Measurements from ENCODE around the gene VGLL4.

VGLL4 gene

GRCh38 chr3:11653298-11654055 lies 9.8 kb upstream of the VGLL4 start:
- no peak for DNase-seq (ENCODE audit: low read depth in 2 of 2)

DNA sequence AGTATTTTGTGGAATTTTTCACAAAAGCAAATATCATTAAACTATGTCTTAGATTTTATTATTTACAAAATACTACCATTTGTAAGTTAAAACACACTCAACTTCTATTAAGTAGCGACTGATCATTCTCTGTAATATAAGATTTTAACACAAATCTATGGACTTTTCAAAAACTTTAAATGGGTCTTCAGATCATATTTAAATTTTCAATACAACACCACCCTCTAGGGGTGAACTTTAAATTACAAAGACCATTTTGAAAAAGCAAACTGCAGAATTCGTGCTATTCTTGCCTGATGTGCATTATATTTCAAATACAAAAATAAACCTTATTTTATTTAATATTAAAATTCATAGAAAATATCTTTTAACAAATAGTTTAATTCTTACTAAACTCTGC lies 8.2 kb upstream of the VGLL4 start:
- DNase-seq (ENCODE audit: low read depth in 2 of 2), result no peak

- no peak for DNase-seq (ENCODE audit: low read depth in 2 of 2)
Observed at GRCh38 chr3:11651477-11651876, 7.8 kb upstream of the VGLL4 start.

GRCh38 chr3:11650391-11650790 lies 6.7 kb upstream of the VGLL4 start:
- no peak for DNase-seq (ENCODE audit: low read depth in 2 of 2)

- DNase-seq (ENCODE audit: low read depth in 2 of 2), result no peak
Observed at GRCh38 chr3:11648735-11649134, 5.0 kb upstream of the VGLL4 start.

DNA sequence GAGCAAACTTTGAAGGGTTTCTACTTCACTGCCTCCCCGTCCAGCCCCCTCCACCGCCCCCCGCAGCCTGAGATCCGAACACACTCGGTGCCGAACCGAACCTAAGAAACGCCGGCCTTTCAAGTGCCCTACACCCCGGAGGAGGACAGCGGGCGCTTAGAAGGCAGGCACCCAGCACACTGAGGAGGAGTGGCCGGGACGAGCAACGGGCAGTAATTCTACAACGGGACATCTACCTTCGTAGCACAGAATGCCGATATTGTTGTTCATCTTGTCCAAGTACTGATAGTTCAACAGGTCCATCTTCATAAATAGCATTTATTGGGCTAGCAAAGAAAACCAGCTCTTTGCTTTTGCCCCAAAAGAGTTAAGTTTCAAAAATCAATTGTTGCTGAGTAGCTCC lies 513 bp downstream of the VGLL4 start:
- peak; percentile 7 to 20 for DNase-seq (ENCODE audit: low read depth in 2 of 2)

DNA sequence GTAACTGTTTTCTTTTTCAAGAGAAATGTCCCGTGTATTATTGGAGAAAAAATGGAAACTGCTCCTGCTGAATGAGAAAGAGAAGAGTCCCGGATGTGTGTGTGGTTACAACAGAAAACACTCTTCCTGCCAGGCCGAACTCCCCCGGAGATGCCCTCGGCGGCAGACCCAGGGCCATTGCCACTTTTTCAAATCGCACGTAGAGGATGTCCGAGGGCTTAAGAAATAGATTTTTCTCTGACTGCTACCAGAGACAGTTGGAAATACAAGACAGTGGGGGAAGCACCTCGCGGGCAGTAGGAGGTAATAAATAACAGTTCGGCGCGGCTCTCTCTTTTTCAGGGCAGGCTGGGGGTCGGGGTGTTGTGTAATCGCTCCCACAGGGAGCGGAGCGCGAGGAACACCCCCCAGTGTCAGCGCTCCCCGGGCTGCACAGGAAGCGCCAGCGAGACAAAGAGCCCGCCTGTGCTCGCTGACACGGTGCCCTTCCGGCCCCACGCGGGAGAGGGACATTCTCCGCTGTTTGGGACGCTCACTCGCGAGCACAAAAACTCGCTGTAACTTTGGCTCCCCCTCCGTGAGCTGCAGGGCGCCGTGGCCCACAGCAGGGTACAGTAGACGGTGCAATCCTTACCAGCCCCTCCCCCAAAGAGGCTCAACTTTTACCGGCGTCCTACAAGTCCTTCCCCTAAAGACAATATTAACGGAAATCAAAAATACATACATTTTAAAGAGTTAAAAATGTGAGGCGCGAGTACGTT lies 1.1 kb downstream of the VGLL4 start:
- DNase-seq (ENCODE audit: low read depth in 2 of 2), result peak; percentile 29 to 41

DNA sequence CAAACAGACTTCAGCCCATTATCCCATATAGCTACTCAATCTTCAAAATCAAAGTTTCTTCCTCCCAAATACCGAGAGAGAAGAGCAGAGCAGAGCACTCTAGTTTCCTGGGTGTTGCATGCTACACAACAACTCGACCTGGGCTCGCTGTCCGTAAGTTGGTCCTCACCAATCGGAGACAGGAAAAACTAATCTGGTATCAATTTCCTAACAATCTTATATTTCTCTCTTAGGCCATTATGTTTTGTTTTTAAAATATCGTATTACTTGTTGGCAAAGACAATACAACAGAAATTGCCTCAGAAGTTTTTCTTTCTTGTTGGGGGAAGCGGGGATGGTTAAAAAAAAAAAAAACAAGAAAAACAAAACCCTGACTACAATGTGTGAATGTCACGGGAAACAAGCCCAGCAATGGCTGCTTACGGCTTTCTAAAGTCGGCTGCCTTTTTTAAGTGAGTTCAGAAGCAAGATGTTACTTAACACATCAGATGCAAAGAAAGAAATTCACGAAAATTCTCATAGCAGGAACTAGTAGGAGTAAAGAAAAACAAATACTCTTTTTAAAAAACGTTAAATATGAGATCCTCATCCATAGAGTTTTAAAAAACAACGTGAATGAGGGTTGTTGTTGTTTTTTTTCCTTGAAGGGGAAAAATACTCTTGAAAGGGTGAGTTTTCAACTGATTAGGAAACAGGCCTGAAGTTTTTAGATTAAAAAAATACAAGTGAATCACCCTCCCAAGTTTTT lies 1.9 kb downstream of the VGLL4 start:
- no peak for DNase-seq (ENCODE audit: low read depth in 2 of 2)

- DNase-seq (ENCODE audit: low read depth in 2 of 2), result no peak
Observed at GRCh38 chr3:11641316-11641682, 2.4 kb downstream of the VGLL4 start.

GRCh38 chr3:11640009-11640673 lies 3.6 kb downstream of the VGLL4 start:
- no peak for DNase-seq (ENCODE audit: low read depth in 2 of 2)

- no peak for DNase-seq (ENCODE audit: low read depth in 2 of 2)
Observed at GRCh38 chr3:11638495-11639358, 5.0 kb downstream of the VGLL4 start.

DNA sequence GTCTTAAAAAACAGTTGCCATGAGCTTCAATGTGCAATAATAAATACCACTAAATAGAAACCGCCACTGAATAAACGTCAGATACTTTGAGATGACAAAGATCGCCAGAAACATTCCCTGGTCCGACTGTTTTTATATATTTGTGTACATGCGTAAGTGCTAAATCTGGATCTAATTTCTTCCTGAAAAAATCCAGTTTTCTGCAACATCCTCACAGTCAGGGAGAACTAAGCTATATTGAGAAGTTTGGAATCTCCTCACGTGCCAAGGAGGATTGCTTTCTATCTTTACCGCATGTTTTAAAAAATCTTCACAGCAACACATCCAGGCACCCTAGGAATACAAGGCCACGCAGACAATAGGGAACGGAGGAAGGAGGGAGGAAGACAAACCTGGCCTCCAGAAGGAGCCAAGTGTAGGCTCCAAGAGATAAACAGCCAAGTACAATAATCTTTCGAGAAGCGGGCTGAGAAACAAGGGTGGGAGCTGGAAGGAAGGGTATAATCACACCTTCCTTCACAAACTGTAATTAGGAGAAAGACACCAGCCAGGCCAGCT lies 5.7 kb downstream of the VGLL4 start:
- DNase-seq (ENCODE audit: low read depth in 2 of 2), result no peak

DNA sequence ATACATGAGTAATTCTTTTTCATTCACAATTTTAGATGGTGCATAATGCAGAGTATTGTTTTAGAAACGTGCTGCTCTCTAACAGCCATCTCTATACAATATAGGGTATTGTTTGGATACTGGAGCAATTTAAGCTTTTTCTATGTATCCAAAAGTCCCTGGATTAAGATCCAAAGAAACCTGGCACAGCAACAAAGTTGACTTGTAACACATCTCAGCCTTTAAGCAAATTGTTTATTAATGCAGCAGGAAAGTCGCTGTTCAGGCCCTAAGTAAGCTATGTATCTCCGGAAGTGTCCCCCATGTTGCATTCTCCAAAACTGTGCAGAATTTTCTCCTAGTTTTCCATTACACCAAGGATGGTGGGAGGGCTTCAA lies 7.3 kb downstream of the VGLL4 start:
- no peak for DNase-seq (ENCODE audit: low read depth in 2 of 2)

DNA sequence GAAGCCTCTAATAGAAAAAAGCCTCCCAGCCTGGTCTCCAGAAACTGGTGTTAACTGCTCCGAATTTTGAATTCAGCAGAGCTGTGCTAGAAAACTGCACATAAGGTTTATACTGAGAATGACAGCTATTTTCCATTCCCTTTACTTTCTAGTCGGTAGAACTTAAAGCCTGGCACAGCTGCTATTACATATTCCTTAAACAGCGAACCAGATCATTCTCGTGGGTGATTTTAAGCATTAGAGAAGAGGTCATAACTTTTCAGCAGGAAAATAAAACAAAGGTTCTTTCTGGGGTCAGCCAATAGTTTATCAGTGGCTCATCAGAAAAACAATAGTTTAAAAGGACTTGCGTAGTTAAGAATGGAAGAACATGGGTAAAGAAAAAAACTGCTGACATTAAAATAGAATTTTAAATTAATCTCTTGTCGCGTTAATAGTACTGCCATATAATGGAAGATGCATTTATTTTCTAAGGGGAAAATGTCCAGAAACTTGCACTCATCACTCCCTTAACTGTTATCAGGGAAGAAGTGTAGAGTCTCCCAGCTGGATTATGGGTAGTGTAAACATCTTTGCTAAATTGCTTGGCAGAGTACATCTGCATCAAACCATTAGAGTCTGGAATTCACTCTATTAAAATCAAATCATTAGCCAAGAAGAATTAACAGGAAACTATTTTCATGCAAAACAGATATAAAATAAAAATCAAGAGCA lies 7.9 kb downstream of the VGLL4 start:
- DNase-seq (ENCODE audit: low read depth in 2 of 2), result no peak

DNA sequence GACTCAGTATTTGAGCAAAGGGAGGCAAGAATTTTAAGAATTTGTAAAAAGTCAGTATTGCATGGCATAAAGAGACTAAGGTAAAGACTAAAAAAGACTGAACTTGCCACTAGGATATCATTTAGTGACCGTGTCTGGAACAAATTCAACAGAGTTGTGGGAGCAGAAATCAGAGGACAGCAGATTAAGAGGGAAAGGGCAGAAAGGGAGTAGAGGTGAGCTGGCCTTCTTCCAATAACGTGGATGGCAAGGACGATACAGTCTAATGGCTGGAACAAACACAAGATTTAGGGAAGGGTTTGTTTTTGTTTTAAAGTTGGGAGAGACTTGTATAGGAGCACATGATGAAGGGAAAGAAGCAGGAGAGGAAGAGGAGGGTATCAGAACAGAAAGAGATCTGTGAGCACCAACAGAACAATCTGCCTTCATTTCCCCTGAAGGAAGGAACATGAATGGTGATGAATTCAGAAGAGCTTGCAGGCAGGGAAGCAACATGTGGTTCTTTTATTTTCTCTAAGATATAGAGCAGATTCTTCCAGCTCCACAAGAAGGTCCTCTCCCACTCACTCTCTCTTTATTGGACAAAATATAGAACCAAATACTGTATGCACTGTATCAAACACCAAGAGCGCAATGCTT lies 8.6 kb downstream of the VGLL4 start:
- no peak for DNase-seq (ENCODE audit: low read depth in 2 of 2)

- no peak for DNase-seq (ENCODE audit: low read depth in 2 of 2)
Observed at GRCh38 chr3:11634081-11634635, 9.6 kb downstream of the VGLL4 start.

DNA sequence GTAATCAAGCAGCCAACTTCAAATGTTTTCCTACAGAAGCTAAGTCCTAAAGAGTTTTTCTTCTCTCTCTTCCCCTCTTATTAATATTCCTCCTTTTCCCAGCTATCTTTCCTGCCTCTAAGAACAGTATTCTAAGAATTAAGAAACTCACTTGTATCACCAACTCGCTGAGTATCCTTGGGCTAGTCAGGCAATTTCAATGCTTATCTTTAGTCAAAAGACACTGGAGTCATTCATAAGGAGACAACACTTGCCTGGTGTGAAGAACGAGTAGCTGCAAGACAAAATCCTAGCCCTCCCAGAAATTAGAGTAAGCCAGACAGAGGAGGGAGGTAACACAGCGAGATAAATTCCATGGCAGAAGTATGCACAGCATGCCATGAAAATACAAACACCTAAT lies 10.7 kb downstream of the VGLL4 start:
- DNase-seq (ENCODE audit: low read depth in 2 of 2), result no peak

GRCh38 chr3:11632564-11632963 lies 11.2 kb downstream of the VGLL4 start:
- no peak for DNase-seq (ENCODE audit: low read depth in 2 of 2)

- DNase-seq (ENCODE audit: low read depth in 2 of 2), result no peak
Observed at GRCh38 chr3:11631820-11632219, 11.9 kb downstream of the VGLL4 start.
